Measurements from ENCODE around the gene GSN. TPM values are rescaled to one million over a fixed set of nuclear protein-coding genes. Genes with fewer than 3 reads are reported as not detected.

GSN gene
- total and polyA plus RNA-seq, 2 of the 13 experiments (the other 11 are each of a cell fraction or from before 2014, with no cell fraction given): 294 to 307 TPM

DNA sequence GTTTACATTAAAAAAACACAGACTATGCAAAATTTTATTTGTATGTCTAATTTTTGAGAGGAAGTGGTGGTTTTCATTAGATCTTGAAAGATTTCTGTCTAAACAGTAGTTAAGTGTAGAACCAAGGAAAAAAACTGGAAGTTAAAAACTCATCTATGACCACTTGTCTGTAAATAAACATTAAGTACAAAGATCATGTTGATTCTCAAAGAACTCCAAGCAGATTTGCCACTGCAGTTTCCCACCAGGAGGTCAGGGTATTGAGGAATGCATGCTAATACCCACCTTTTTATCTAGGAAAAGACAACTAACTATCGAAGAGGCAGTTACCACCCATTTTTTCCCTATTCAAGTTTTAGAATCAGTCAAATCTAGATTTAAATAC lies 100.2 kb downstream of the GSN start (continued):
- TF ChIP-seq, protein P1, sequence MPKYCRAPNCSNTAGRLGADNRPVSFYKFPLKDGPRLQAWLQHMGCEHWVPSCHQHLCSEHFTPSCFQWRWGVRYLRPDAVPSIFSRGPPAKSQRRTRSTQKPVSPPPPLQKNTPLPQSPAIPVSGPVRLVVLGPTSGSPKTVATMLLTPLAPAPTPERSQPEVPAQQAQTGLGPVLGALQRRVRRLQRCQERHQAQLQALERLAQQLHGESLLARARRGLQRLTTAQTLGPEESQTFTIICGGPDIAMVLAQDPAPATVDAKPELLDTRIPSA (CRISPR knock-in tag; IDR thresholded peaks at IDR 0.05; ENCODE audit: borderline replicate concordance): no peak
- TF ChIP-seq NCOA2 (CRISPR knock-in tag; IDR thresholded peaks at IDR 0.05): peak; percentile 70
- no peak for TF ChIP-seq ATF7 (IDR thresholded peaks at IDR 0.05)
- no peak for TF ChIP-seq ATF7 (CRISPR knock-in tag; IDR thresholded peaks at IDR 0.05)
- TF ChIP-seq GTF2F1 (IDR thresholded peaks at IDR 0.05; ENCODE audit: low read length): no peak
- no peak for TF ChIP-seq RCOR2 (CRISPR knock-in tag; IDR thresholded peaks at IDR 0.05)
- no peak for TF ChIP-seq ZNF280B (CRISPR knock-in tag; IDR thresholded peaks at IDR 0.05; ENCODE audit: borderline replicate concordance)

DNA sequence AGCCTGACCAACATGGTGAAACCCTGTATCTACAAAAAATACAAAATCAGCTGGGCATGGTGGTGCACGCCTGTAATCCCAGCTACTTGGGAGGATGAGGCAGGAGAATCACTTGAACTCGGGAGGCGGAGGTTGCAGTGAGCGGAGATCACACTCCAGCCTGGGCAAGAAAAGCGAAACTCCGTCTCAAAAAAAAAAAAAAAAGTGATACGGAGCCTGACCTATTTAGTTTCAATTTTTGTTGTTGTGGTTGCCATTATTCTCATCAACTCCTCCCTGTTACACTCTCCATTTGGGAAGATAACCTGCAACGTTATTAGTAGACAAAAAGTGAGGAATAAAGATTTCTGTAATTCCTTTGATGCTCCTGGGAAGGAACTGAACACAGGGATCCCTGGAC lies 100.8 kb downstream of the GSN start:
- Histone ChIP-seq H4K20me1 (ENCODE audit: insufficient read depth, low read length) (peaks cover 2% of the 10 kb centered on the region; the same call in 1 of the 2 replicates), H3K4me1 (ENCODE audit: insufficient read depth, low read length) (peaks cover 95% of the 10 kb centered on the region), H3K9ac (ENCODE audit: insufficient read depth, low read depth, low read length) (peak overlapping the region; percentile 87; the same call in 1 of the 2 replicates), H3K4me2 (ENCODE audit: low read depth, low read length) (peak overlapping the region; percentile 87), H2AFZ (ENCODE audit: low read length) (no peak overlapping the region), H3K27me3 (ENCODE audit: control insufficient read depth in 1 of 2, insufficient read depth in 2 of 2, low read length in 2 of 2) (no peaks in the 10 kb centered on the region), H3K4me3 (replicated peaks in 1 of 3; ENCODE audit: insufficient read depth in 1 of 3, low read depth in 2 of 3, low read length in 3 of 3) (peak overlapping the region; percentile 62 to 88 (median 81)), H3K79me2 (ENCODE audit: insufficient read depth, low read length) (peaks cover 53% of the 10 kb centered on the region), H3K27ac (ENCODE audit: extremely low read length, insufficient read depth, low read length) (peak overlapping the region; percentile 84), H3K9me3 (ENCODE audit: low read length) (no peaks in the 10 kb centered on the region), H3K36me3 (replicated peaks in 1 of 2; ENCODE audit: control insufficient read depth in 1 of 2, insufficient read depth in 2 of 2, low read length in 2 of 2) (peaks cover 0 to 2% of the 10 kb centered on the region in 2 experiments; a peak in 1 of 5 replicates)
- BruUV-seq (replicated peaks): no TSS peak
- WGBS (ENCODE audit: low lambda C conversion rate): 52% methylated on average over 8 of the region's 8 CpGs
- in situ Hi-C loops (cut with HindIII; ENCODE audit: extremely low pct_ligation_motif_present, low pct_unique_long_range_greater_than_20kb): no loop called here
- POLR2A ChIA-PET: interaction anchor here (0.7 to 1.4 kb wide), 2 partner anchors 11 to 47 kb away, joined by 3 read pairs; no protein-coding TSS in a partner anchor
- FAIRE-seq (no peak), ATAC-seq (no peak), DNase-seq (ENCODE audit: low spot score) (no peak)
- intact Hi-C loops (cut with micrococcal nuclease; ENCODE audit: unreplicated experiment): no loop called here
- CTCF ChIA-PET (ENCODE audit: low intra/inter-chr PET ratio, low total read pairs): no interaction called here
- TF ChIP-seq, protein P2, sequence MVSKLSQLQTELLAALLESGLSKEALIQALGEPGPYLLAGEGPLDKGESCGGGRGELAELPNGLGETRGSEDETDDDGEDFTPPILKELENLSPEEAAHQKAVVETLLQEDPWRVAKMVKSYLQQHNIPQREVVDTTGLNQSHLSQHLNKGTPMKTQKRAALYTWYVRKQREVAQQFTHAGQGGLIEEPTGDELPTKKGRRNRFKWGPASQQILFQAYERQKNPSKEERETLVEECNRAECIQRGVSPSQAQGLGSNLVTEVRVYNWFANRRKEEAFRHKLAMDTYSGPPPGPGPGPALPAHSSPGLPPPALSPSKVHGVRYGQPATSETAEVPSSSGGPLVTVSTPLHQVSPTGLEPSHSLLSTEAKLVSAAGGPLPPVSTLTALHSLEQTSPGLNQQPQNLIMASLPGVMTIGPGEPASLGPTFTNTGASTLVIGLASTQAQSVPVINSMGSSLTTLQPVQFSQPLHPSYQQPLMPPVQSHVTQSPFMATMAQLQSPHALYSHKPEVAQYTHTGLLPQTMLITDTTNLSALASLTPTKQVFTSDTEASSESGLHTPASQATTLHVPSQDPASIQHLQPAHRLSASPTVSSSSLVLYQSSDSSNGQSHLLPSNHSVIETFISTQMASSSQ (IDR thresholded peaks at IDR 0.05; ENCODE audit: low read depth): 0 out of 2 replicates have a peak, but pooled peaks have one; percentile 3
- TF ChIP-seq, protein P2 (CRISPR knock-in tag; IDR thresholded peaks at IDR 0.05; ENCODE audit: borderline replicate concordance): no peak
- TF ChIP-seq ZNF839 (CRISPR knock-in tag; IDR thresholded peaks at IDR 0.05; ENCODE audit: borderline replicate concordance) (no peak), MIXL1 (CRISPR knock-in tag; IDR thresholded peaks at IDR 0.05) (no peak), ZNF816 (CRISPR knock-in tag; IDR thresholded peaks at IDR 0.05; ENCODE audit: borderline replicate concordance) (no peak), SNAPC5 (CRISPR knock-in tag; IDR thresholded peaks at IDR 0.05; ENCODE audit: borderline replicate concordance) (no peak), KAT8 (CRISPR knock-in tag; IDR thresholded peaks at IDR 0.05) (no peak), ZFP37 (CRISPR knock-in tag; IDR thresholded peaks at IDR 0.05; ENCODE audit: borderline replicate concordance) (no peak), ZBTB38 (CRISPR knock-in tag; IDR thresholded peaks at IDR 0.05) (peak; percentile 52; the same call in 1 of the 2 replicates), PAWR (CRISPR knock-in tag; IDR thresholded peaks at IDR 0.05; ENCODE audit: borderline replicate concordance) (no peak), ZNF460 (CRISPR knock-in tag; IDR thresholded peaks at IDR 0.05; ENCODE audit: borderline replicate concordance) (peak; percentile 86), ZNF773 (CRISPR knock-in tag; IDR thresholded peaks at IDR 0.05; ENCODE audit: borderline replicate concordance) (no peak)

Data from HepG2 (cell line).